GM12878 (cell line): Measurements from ENCODE around the gene ELAVL2.

ENCODE experiments used
- BHLHE40 ChIP-seq, 2 experiments: fragments of 450-650 bp in 1 of 2; IDR thresholded peaks; 2 replicates each; pipeline ENCODE4 v1.6.1; 2011 to 2017; ENCODE audit warnings: low read depth in 2 of 2, borderline replicate concordance in 1 of 2, improper control_type of control experiment in 1 of 2, low read length in 1 of 2, mild to moderate bottlenecking in 1 of 2
- CHD1 ChIP-seq: IDR thresholded peaks from 2 replicates; pipeline ENCODE4 v1.6.1; 2012; ENCODE audit warnings: low read depth, low read length, improper control_type of control experiment
- CREM ChIP-seq: IDR thresholded peaks from 2 replicates; pipeline ENCODE4 v1.6.1; 2014; ENCODE audit warnings: antibody characterized with exemption, low read depth
- GABPA ChIP-seq: IDR thresholded peaks from 2 replicates; pipeline ENCODE4 v1.6.1; 2014; ENCODE audit warnings: antibody characterized with exemption, low read depth, mild to moderate bottlenecking, inconsistent platforms
- POLR2A ChIP-seq: IDR thresholded peaks from 2 replicates; pipeline ENCODE4 v1.6.1; 2011; ENCODE audit warnings: low read depth, mild to moderate bottlenecking, low read length
- TF ChIP-seq, protein P1 (sequence below): IDR thresholded peaks from 2 replicates; pipeline ENCODE4 v1.6.1; 2012; ENCODE audit warnings: low read depth, low read length, improper control_type of control experiment
- TF ChIP-seq, protein P2 (sequence below): fragments of 450-650 bp; conservative IDR thresholded peaks from 2 replicates; pipeline ENCODE4 v1.6.1; 2017; ENCODE audit warnings: mild to moderate bottlenecking, moderate library complexity
- TF ChIP-seq, protein P3 (sequence below): IDR thresholded peaks from 2 replicates; pipeline ENCODE4 v1.6.1; 2012; ENCODE audit warnings: low read depth, low read length, improper control_type of control experiment

DNA sequence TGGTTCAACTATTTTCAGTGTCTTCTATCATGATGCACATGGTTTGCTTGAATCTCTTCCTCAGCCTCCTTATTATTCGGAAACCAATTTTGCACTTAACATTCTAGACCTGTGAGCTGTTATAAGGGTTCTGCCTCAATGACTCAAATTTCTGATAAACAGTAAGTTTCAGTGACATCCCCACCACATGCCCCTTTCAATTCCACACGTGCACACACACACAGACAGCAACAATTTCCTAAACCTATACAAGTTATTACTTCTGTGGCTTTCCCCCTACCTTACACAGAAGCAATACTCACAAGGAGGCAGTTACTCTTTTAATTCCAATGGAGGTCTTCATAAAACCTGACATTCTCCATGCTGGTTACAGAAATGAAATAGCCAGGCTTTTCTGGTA is 102.4 kb downstream of the ELAVL2 start:
- TF ChIP-seq, protein P1, sequence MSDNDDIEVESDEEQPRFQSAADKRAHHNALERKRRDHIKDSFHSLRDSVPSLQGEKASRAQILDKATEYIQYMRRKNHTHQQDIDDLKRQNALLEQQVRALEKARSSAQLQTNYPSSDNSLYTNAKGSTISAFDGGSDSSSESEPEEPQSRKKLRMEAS = no peak
- TF ChIP-seq, protein P2, sequence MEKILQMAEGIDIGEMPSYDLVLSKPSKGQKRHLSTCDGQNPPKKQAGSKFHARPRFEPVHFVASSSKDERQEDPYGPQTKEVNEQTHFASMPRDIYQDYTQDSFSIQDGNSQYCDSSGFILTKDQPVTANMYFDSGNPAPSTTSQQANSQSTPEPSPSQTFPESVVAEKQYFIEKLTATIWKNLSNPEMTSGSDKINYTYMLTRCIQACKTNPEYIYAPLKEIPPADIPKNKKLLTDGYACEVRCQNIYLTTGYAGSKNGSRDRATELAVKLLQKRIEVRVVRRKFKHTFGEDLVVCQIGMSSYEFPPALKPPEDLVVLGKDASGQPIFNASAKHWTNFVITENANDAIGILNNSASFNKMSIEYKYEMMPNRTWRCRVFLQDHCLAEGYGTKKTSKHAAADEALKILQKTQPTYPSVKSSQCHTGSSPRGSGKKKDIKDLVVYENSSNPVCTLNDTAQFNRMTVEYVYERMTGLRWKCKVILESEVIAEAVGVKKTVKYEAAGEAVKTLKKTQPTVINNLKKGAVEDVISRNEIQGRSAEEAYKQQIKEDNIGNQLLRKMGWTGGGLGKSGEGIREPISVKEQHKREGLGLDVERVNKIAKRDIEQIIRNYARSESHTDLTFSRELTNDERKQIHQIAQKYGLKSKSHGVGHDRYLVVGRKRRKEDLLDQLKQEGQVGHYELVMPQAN = no peak
- TF ChIP-seq, protein P3, sequence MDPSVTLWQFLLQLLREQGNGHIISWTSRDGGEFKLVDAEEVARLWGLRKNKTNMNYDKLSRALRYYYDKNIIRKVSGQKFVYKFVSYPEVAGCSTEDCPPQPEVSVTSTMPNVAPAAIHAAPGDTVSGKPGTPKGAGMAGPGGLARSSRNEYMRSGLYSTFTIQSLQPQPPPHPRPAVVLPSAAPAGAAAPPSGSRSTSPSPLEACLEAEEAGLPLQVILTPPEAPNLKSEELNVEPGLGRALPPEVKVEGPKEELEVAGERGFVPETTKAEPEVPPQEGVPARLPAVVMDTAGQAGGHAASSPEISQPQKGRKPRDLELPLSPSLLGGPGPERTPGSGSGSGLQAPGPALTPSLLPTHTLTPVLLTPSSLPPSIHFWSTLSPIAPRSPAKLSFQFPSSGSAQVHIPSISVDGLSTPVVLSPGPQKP = no peak
- TF ChIP-seq POLR2A = no peak
- TF ChIP-seq CHD1 = no peak
- no peak for TF ChIP-seq GABPA
- no peak for TF ChIP-seq BHLHE40 (IDR thresholded peaks at IDR 0.05; ENCODE audit: borderline replicate concordance in 1 of 2, low read depth in 2 of 2, low read length in 1 of 2)
- TF ChIP-seq CREM = no peak
